ENCODE data around the gene IER3IP1.
A peak's percentile ranks its signal among the peaks of the same experiment; 100 is the strongest.
"Not testable (repeated sequence)": the region's sequence is repeated elsewhere in the genome, so short reads cannot be mapped to it uniquely, and the experiment has no call there.

The IER3IP1 gene

GRCh38 chr18:47174545-47175116 lies 1.5 kb downstream of the IER3IP1 start:
- Histone ChIP-seq H3K27me3 (ENCODE audit: insufficient read depth, insufficient read length) (no peaks in the 10 kb centered on the region), H3K9me3 (ENCODE audit: insufficient read depth, low read length) (no peaks in the 10 kb centered on the region), H3K36me3 (ENCODE audit: insufficient read depth, insufficient read length, low read length) (peaks cover 14% of the 10 kb centered on the region), H3K4me3 (ENCODE audit: insufficient read length, low read depth) (peak overlapping the region; percentile 70), H3K9ac (ENCODE audit: insufficient read length, low read depth) (no peak overlapping the region), H3K4me1 (ENCODE audit: insufficient read depth, insufficient read length) (no peaks in the 10 kb centered on the region)
- DNase-seq (ENCODE audit: low read depth, low spot score): no peak
- TF ChIP-seq ZNF274 (IDR thresholded peaks at IDR 0.05; ENCODE audit: low read depth, low read length): no peak
- TF ChIP-seq SUZ12 (IDR thresholded peaks at IDR 0.05; ENCODE audit: extremely low read depth, insufficient read depth, insufficient read length): no peak
- no peak for TF ChIP-seq YY1 (IDR thresholded peaks at IDR 0.05; ENCODE audit: insufficient read depth, insufficient read length)

GRCh38 chr18:47172476-47172875 lies 3.7 kb downstream of the IER3IP1 start:
- no peak overlapping the region for H3K4me3 ChIP-seq (ENCODE audit: insufficient read length, low read depth)
- peaks cover 14% of the 10 kb centered on the region for H3K36me3 ChIP-seq (ENCODE audit: insufficient read depth, insufficient read length, low read length)
- no peaks in the 10 kb centered on the region for H3K27me3 ChIP-seq (ENCODE audit: insufficient read depth, insufficient read length)
- no peaks in the 10 kb centered on the region for H3K9me3 ChIP-seq (ENCODE audit: insufficient read depth, low read length)
- DNase-seq (ENCODE audit: low read depth, low spot score): no peak
- no peaks in the 10 kb centered on the region for H3K4me1 ChIP-seq (ENCODE audit: insufficient read depth, insufficient read length)
- no peak overlapping the region for H3K9ac ChIP-seq (ENCODE audit: insufficient read length, low read depth)
- no peak for TF ChIP-seq YY1 (IDR thresholded peaks at IDR 0.05; ENCODE audit: insufficient read depth, insufficient read length)
- TF ChIP-seq SUZ12 (IDR thresholded peaks at IDR 0.05; ENCODE audit: extremely low read depth, insufficient read depth, insufficient read length): no peak
- no peak for TF ChIP-seq ZNF274 (IDR thresholded peaks at IDR 0.05; ENCODE audit: low read depth, low read length)

GRCh38 chr18:47168913-47169312 lies 7.3 kb downstream of the IER3IP1 start:
- Histone ChIP-seq H3K9me3 (ENCODE audit: insufficient read depth, low read length) (no peaks in the 10 kb centered on the region), H3K27me3 (ENCODE audit: insufficient read depth, insufficient read length) (no peaks in the 10 kb centered on the region), H3K9ac (ENCODE audit: insufficient read length, low read depth) (no peak overlapping the region), H3K4me1 (ENCODE audit: insufficient read depth, insufficient read length) (no peaks in the 10 kb centered on the region), H3K36me3 (ENCODE audit: insufficient read depth, insufficient read length, low read length) (peaks cover 13% of the 10 kb centered on the region), H3K4me3 (ENCODE audit: insufficient read length, low read depth) (no peak overlapping the region)
- no peak for TF ChIP-seq YY1 (IDR thresholded peaks at IDR 0.05; ENCODE audit: insufficient read depth, insufficient read length)
- DNase-seq (ENCODE audit: low read depth, low spot score): no peak

- Histone ChIP-seq H3K4me3 (ENCODE audit: insufficient read length, low read depth) (no peak overlapping the region), H3K36me3 (ENCODE audit: insufficient read depth, insufficient read length, low read length) (peaks cover 10% of the 10 kb centered on the region), H3K27me3 (ENCODE audit: insufficient read depth, insufficient read length) (no peaks in the 10 kb centered on the region), H3K4me1 (ENCODE audit: insufficient read depth, insufficient read length) (no peaks in the 10 kb centered on the region), H3K9me3 (ENCODE audit: insufficient read depth, low read length) (no peaks in the 10 kb centered on the region), H3K9ac (ENCODE audit: insufficient read length, low read depth) (no peak overlapping the region)
- DNase-seq (ENCODE audit: low read depth, low spot score): no peak
- no peak for TF ChIP-seq YY1 (IDR thresholded peaks at IDR 0.05; ENCODE audit: insufficient read depth, insufficient read length)
- TF ChIP-seq ZNF274 (IDR thresholded peaks at IDR 0.05; ENCODE audit: low read depth, low read length): no peak
- no peak for TF ChIP-seq SUZ12 (IDR thresholded peaks at IDR 0.05; ENCODE audit: extremely low read depth, insufficient read depth, insufficient read length)
Measured at GRCh38 chr18:47168509-47168908, 7.7 kb downstream of the IER3IP1 start.

DNA sequence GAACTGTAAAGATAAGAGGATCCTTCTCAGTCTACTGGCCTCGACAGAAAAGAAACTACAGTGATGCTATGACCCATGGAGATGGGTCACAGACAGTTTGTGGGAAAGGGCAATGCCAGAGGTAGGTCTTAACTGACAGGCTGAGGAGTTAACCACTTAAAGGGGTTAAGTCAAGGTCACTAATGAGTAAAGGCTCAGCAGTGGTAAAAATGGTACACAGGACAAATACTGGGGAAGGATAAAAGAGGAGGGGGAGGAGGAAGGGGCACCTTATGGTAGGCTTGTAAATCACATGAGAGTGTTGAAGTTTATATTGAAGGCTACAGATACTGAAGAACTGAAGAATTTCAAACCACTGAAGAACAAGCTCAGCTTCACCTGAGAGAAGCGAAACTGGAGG lies 9.9 kb downstream of the IER3IP1 start:
- no peak overlapping the region for H3K4me3 ChIP-seq (ENCODE audit: insufficient read length, low read depth)
- H3K4me1 ChIP-seq (ENCODE audit: insufficient read depth, insufficient read length): no peaks in the 10 kb centered on the region
- peaks cover 3% of the 10 kb centered on the region for H3K36me3 ChIP-seq (ENCODE audit: insufficient read depth, insufficient read length, low read length)
- no peak overlapping the region for H3K9ac ChIP-seq (ENCODE audit: insufficient read length, low read depth)
- TF ChIP-seq SUZ12 (IDR thresholded peaks at IDR 0.05; ENCODE audit: extremely low read depth, insufficient read depth, insufficient read length) (no peak), ZNF274 (IDR thresholded peaks at IDR 0.05; ENCODE audit: low read depth, low read length) (no peak), YY1 (IDR thresholded peaks at IDR 0.05; ENCODE audit: insufficient read depth, insufficient read length) (no peak)
- no peak for DNase-seq (ENCODE audit: low read depth, low spot score)
- no peaks in the 10 kb centered on the region for H3K27me3 ChIP-seq (ENCODE audit: insufficient read depth, insufficient read length)
- H3K9me3 ChIP-seq (ENCODE audit: insufficient read depth, low read length): no peaks in the 10 kb centered on the region

DNA sequence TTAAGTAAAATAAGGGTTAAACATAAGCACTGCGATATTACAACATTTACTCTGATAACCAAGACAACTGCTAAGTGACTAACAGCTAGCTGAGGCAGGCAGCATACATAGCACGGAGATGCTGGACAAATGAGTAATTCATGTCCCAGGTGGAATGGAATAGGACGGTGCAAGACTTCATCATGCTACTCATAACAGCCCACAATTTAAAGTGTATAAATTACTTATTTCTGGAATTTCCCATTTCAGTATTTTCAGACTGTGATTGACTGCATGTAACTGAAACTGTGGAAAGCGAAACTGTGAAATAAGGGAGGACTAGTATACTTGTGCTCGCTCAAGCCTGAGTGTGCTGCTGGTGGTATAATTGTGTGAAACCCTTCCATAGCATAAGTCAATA lies 12.9 kb downstream of the IER3IP1 start:
- Histone ChIP-seq H3K4me1 (ENCODE audit: insufficient read depth, insufficient read length) (no peaks in the 10 kb centered on the region), H3K9ac (ENCODE audit: insufficient read length, low read depth) (no peak overlapping the region), H3K4me3 (ENCODE audit: insufficient read length, low read depth) (no peak overlapping the region)

GRCh38 chr18:47160256-47160655 lies 15.9 kb downstream of the IER3IP1 start:
- H3K27me3 ChIP-seq (ENCODE audit: insufficient read depth, insufficient read length): no peaks in the 10 kb centered on the region
- TF ChIP-seq SUZ12 (IDR thresholded peaks at IDR 0.05; ENCODE audit: extremely low read depth, insufficient read depth, insufficient read length): no peak
- TF ChIP-seq ZNF274 (IDR thresholded peaks at IDR 0.05; ENCODE audit: low read depth, low read length): no peak
- no peak for TF ChIP-seq YY1 (IDR thresholded peaks at IDR 0.05; ENCODE audit: insufficient read depth, insufficient read length)
- H3K36me3 ChIP-seq (ENCODE audit: insufficient read depth, insufficient read length, low read length): peaks cover 13% of the 10 kb centered on the region
- no peaks in the 10 kb centered on the region for H3K4me1 ChIP-seq (ENCODE audit: insufficient read depth, insufficient read length)
- DNase-seq (ENCODE audit: low read depth, low spot score): no peak
- no peak overlapping the region for H3K4me3 ChIP-seq (ENCODE audit: insufficient read length, low read depth)
- H3K9me3 ChIP-seq (ENCODE audit: insufficient read depth, low read length): no peaks in the 10 kb centered on the region
- H3K9ac ChIP-seq (ENCODE audit: insufficient read length, low read depth): no peak overlapping the region

More for the DNA sequence above, 12.9 kb downstream of the IER3IP1 start:
- DNase-seq (ENCODE audit: low read depth, low spot score): no peak
- no peak for TF ChIP-seq YY1 (IDR thresholded peaks at IDR 0.05; ENCODE audit: insufficient read depth, insufficient read length)
- TF ChIP-seq ZNF274 (IDR thresholded peaks at IDR 0.05; ENCODE audit: low read depth, low read length): no peak
- no peak for TF ChIP-seq SUZ12 (IDR thresholded peaks at IDR 0.05; ENCODE audit: extremely low read depth, insufficient read depth, insufficient read length)
- no peaks in the 10 kb centered on the region for H3K9me3 ChIP-seq (ENCODE audit: insufficient read depth, low read length)
- no peaks in the 10 kb centered on the region for H3K27me3 ChIP-seq (ENCODE audit: insufficient read depth, insufficient read length)
- peaks cover 3% of the 10 kb centered on the region for H3K36me3 ChIP-seq (ENCODE audit: insufficient read depth, insufficient read length, low read length)

DNA sequence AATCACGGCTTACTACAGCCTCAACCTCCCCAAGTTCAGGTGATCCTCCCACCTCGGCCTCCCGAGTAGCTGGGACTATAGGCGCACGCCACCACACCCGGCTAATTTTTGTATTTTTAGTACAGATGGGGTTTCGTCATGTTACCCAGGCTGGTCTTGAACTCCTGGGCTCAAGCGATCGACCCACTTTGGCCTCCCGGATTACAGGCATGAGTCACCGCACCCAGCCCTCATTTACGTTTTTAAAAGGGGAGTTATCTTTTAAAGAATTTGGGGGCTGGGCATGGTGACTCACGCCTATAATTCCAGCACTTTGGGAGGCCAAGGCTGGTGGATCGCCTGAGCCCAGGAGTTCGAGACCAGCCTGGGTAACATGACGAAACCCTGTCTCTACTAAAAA lies 17.8 kb downstream of the IER3IP1 start:
- H3K9ac ChIP-seq (ENCODE audit: insufficient read length, low read depth); H3K4me3 ChIP-seq (ENCODE audit: insufficient read length, low read depth); DNase-seq (ENCODE audit: low read depth, low spot score); H3K9me3 ChIP-seq (ENCODE audit: insufficient read depth, low read length); H3K4me1 ChIP-seq (ENCODE audit: insufficient read depth, insufficient read length); H3K27me3 ChIP-seq (ENCODE audit: insufficient read depth, insufficient read length): not testable (repeated sequence)
- H3K36me3 ChIP-seq (ENCODE audit: insufficient read depth, insufficient read length, low read length): peaks cover 28% of the 10 kb centered on the region
